Measurements from ENCODE around the gene CHAT. TPM values are rescaled to one million over a fixed set of nuclear protein-coding genes. Genes with fewer than 3 reads are reported as not detected.

CHAT gene
- total RNA-seq, 2 donors from 2014 or later = not detected

GRCh38 chr10:49617121-49618020, 3.5 kb downstream of the CHAT start:
- ATAC-seq (ENCODE audit: insufficient number of reproducible peaks, low FRiP score, low read depth) = no peak
- no peak for DNase-seq (ENCODE audit: low spot score)
- no peaks in the 10 kb centered on the region for H3K9me3 ChIP-seq
- H3K27me3 ChIP-seq (replicated peaks; ENCODE audit: insufficient read depth) = peaks cover 7% of the 10 kb centered on the region
- no peak overlapping the region for H3K27ac ChIP-seq
- no peaks in the 10 kb centered on the region for H3K36me3 ChIP-seq
- H3K4me1 ChIP-seq (ENCODE audit: control insufficient read depth in 1 of 2, low read depth in 2 of 2) = peaks cover 0 to under 1% of the 10 kb centered on the region in 2 donors
- no peak for TF ChIP-seq CTCF (IDR thresholded peaks at IDR 0.05)
- H3K4me3 ChIP-seq = no peak overlapping the region

GRCh38 chr10:49618821-49619220, 5.0 kb downstream of the CHAT start:
- Histone ChIP-seq H3K4me1 (ENCODE audit: control insufficient read depth in 1 of 2, low read depth in 2 of 2) (no peaks in the 10 kb centered on the region), H3K9me3 (no peaks in the 10 kb centered on the region), H3K27ac (no peak overlapping the region), H3K36me3 (no peaks in the 10 kb centered on the region), H3K4me3 (no peak overlapping the region), H3K27me3 (replicated peaks; ENCODE audit: insufficient read depth) (peaks cover under 1% of the 10 kb centered on the region)
- no peak for ATAC-seq (ENCODE audit: insufficient number of reproducible peaks, low FRiP score, low read depth)
- TF ChIP-seq CTCF (IDR thresholded peaks at IDR 0.05) = no peak
- no peak for DNase-seq (ENCODE audit: low spot score)

GRCh38 chr10:49619613-49620012, 5.8 kb downstream of the CHAT start:
- H3K27me3 ChIP-seq (replicated peaks; ENCODE audit: insufficient read depth) = no peaks in the 10 kb centered on the region
- no peak for DNase-seq (ENCODE audit: low spot score)

GRCh38 chr10:49620286-49620810, 6.5 kb downstream of the CHAT start:
- Histone ChIP-seq H3K27me3 (replicated peaks; ENCODE audit: insufficient read depth) (no peaks in the 10 kb centered on the region), H3K36me3 (no peaks in the 10 kb centered on the region), H3K4me1 (ENCODE audit: control insufficient read depth in 1 of 2, low read depth in 2 of 2) (no peaks in the 10 kb centered on the region), H3K4me3 (no peak overlapping the region), H3K27ac (no peak overlapping the region), H3K9me3 (no peaks in the 10 kb centered on the region)
- ATAC-seq (ENCODE audit: insufficient number of reproducible peaks, low FRiP score, low read depth) = no peak
- DNase-seq (ENCODE audit: low spot score) = no peak
- TF ChIP-seq CTCF (IDR thresholded peaks at IDR 0.05) = no peak

More at GRCh38 chr10:49619613-49620012, 5.8 kb downstream of the CHAT start:
- H3K4me1 ChIP-seq (ENCODE audit: control insufficient read depth in 1 of 2, low read depth in 2 of 2) = no peaks in the 10 kb centered on the region
- no peaks in the 10 kb centered on the region for H3K9me3 ChIP-seq
- ATAC-seq (ENCODE audit: insufficient number of reproducible peaks, low FRiP score, low read depth) = no peak
- no peak for TF ChIP-seq CTCF (IDR thresholded peaks at IDR 0.05)
- no peaks in the 10 kb centered on the region for H3K36me3 ChIP-seq
- H3K27ac ChIP-seq = no peak overlapping the region
- H3K4me3 ChIP-seq = no peak overlapping the region

- ATAC-seq (ENCODE audit: insufficient number of reproducible peaks, low FRiP score, low read depth) = no peak
- H3K4me3 ChIP-seq = no peak overlapping the region
- TF ChIP-seq CTCF (IDR thresholded peaks at IDR 0.05) = no peak
- H3K27ac ChIP-seq = no peak overlapping the region
- H3K4me1 ChIP-seq (ENCODE audit: control insufficient read depth in 1 of 2, low read depth in 2 of 2) = no peaks in the 10 kb centered on the region
- H3K36me3 ChIP-seq = no peaks in the 10 kb centered on the region
- H3K27me3 ChIP-seq (replicated peaks; ENCODE audit: insufficient read depth) = no peaks in the 10 kb centered on the region
- no peak for DNase-seq (ENCODE audit: low spot score)
- H3K9me3 ChIP-seq = no peaks in the 10 kb centered on the region
These were observed 7.1 kb downstream of the CHAT start for GRCh38 chr10:49620841-49621378.

All from thoracic aorta (tissue), 2 donors.